NCI-H146 treated with DMSO at 0.1 percent for 48 hours (cell line): ENCODE measurements around the gene SLCO1C1.
"Not testable (repeated sequence)": the region's sequence is repeated elsewhere in the genome, so short reads cannot be mapped to it uniquely, and the experiment has no call there.

Experiments used
- DNase-seq: peaks from one replicate; lab custom pipeline; 2025; ENCODE audit not compliant: unreplicated experiment; lab: John Stamatoyannopoulos, UW

SLCO1C1 gene, protein sequence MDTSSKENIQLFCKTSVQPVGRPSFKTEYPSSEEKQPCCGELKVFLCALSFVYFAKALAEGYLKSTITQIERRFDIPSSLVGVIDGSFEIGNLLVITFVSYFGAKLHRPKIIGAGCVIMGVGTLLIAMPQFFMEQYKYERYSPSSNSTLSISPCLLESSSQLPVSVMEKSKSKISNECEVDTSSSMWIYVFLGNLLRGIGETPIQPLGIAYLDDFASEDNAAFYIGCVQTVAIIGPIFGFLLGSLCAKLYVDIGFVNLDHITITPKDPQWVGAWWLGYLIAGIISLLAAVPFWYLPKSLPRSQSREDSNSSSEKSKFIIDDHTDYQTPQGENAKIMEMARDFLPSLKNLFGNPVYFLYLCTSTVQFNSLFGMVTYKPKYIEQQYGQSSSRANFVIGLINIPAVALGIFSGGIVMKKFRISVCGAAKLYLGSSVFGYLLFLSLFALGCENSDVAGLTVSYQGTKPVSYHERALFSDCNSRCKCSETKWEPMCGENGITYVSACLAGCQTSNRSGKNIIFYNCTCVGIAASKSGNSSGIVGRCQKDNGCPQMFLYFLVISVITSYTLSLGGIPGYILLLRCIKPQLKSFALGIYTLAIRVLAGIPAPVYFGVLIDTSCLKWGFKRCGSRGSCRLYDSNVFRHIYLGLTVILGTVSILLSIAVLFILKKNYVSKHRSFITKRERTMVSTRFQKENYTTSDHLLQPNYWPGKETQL

DNA sequence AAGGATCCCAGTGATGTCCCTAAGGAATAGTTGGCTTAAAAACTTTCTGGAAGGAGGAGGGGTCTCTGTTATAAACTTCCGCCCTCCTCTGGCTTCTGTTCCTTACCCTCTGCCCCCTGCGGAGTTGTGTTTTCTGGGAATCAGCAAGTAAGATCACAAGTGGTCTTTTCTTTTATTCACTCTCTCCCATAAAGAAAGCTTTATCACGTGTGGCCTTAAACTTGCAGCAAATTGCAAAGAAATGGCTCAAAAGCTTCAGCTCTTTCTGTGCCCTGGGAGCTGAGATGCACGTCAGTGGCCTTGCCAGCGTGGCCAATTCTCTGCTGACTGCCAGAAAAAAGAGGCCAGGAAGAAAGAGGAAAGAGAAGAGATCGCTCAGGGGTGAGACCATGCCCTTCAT, at the start of gene SLCO1C1:
TSS of gene SLCO1C1 (plus strand) at position 101 of the 400 bp plus-strand sequence. CDS start 4,245 bp downstream, outside the sequence.
- no peak for DNase-seq

DNA sequence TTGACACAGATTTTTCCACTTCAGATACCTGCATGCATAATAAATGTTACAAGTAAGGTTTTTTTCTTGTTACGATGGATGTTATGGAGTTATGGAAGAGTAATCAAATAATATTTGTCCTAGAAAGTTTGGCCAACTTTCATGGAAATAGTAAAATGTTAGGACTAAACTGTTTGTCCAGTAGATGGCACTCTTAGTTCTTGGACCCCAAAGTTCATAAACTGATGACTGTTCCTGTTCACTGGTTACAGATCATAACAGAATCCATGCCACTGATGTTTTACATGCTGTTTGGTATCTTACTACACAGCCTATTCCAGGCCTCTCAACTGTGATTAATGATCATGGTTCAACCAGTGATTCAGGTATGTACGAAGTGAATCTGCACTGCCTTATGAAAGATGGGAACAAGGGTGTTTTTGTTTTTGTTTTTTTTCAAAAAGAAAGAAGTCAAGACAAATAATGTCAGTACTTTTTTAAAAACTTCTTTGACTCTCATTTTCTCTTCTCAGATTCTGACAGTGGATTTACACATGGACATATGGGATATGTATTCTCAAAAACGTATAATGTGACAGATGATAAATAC, 48.8 kb upstream of the SLCO1C1 start:
- peak; percentile 19 for DNase-seq

DNA sequence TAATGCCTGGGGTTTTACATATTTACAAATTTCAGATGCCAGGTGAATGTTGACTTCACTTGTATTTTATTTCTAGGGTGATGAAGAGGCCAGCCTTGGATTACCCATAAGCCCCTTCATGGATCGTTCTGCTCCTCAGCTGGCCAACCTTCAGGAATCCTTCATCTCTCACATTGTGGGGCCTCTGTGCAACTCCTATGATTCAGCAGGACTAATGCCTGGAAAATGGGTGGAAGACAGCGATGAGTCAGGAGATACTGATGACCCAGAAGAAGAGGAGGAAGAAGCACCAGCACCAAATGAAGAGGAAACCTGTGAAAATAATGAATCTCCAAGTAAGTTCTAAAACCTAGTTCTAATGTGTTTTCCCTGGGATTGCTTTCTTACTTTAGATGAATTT, 41.3 kb upstream of the SLCO1C1 start:
- no peak for DNase-seq

DNA sequence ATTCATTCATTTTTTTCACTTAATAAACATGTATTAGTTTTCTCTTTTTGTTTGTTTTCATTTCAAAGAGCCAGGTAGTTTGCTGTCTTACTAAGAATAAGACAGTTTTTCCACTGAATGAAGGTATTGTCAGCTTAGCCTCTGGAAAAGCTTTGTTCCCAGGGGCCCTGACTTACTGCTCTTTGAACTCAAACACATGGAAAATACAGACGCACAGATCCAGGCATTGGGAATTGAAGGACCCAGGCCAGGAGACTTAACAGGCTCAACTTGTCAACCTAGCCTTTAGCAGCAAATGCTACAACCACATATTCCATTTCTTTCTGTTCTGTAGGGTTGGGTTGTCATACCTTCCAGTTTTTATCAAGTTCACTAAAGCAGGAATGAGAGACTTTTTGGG, 38.5 kb upstream of the SLCO1C1 start:
- DNase-seq = no peak

DNA sequence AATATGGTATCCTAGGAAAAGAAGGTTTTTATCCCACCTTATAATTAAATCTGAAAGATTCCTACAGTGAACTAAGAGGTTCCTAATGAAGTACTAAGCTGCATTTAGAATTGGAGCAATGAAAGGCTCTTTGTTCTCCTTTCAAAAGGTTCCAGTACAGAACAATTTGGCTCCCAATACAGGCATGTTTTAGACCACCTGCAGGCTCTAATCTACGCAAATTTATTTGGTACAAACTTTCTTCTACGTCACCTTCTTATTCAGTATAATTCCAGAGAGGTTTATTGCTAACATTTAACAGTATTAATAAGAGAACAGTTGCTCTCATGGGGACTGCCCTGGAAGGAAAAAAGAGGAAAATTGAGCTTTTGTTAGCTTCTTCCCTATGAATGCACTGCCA, 37.6 kb upstream of the SLCO1C1 start:
- no peak for DNase-seq

DNA sequence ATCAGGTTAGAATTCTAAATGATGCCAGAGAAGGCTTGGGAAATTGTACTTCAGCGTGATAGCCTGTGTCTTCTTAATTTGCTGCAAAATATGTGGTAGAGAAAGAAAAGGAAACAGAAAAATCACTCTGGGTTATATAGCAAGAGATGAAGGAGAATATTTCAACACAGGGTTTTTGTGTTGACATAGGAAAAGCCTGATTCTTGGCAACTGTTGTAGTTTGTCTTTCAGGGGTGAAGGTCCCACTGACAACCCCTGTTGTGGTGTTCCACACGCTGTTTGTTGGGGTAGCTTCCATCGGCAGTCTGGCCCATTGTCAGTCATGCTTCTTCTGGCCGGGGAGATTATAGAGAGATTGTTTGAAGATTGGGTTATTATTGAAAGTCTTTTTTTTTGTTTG, 13.8 kb upstream of the SLCO1C1 start:
- no peak for DNase-seq

DNA sequence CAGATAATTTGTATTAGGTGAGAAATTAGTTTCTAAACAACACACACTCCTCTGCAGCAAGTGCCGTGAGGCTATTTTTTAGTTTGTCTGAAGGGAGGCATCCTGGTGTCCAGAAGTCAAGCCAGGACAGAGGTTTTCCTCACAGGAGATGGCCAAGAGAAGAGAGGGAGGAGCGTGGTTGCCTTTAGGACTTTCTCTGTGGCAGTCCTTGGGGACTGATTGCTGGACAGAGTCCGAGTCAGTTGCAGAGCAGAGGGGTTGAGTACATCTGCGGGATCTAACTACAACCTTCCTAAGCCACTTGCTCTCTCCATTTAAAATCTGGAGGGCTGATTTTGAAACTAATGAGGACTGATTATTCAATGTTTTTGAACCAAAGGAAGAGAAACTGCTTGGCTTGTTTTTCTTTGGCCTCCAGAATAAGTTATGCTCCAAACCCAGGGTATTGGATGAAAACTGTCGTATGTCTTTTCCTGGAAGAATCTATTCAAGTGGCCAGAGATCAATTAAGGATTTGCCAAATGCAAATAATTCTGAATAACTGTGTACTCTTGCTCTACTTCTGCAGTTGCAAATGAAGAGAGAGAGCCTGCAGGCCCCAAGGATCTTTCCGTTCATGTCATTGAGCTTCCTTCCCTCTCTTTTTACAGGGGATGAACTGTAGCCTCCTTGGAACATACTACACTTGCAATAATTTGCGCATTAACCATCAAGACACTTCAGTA, 1.2 kb downstream of the SLCO1C1 start:
- DNase-seq = no peak

DNA sequence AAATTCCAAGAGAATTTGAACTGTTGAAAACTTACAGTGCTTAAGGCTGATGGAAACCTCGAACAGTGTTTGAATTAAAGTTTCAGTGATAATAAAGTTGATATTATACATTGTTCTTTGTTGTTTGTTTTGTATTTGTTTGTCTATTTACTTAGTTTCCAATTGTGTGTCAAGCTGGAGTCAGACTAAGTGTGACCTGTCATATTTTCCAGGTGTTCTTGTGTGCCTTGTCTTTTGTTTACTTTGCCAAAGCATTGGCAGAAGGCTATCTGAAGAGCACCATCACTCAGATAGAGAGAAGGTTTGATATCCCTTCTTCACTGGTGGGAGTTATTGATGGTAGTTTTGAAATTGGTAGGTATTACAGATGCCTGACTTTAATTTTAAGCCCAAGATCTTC, 6.0 kb downstream of the SLCO1C1 start:
- DNase-seq = peak; percentile 7

DNA sequence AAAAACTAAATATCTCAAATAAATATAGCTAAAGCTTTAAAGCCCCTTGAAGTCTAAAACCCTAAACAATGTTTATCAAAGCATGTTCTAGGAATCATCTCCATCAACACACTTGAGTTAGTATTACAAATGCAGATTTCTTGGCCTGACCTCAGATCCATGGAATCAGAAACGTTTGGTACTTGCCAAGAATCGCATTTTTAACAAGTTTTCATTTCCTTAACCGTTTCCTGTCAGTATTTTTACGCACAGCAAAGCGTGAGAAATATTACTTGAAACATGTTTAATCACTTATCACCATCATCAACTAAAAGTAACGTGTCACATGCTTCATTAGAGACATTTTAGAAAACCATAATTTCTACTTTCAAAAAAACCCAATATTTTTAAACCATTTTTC, 9.7 kb downstream of the SLCO1C1 start:
- no peak for DNase-seq

DNA sequence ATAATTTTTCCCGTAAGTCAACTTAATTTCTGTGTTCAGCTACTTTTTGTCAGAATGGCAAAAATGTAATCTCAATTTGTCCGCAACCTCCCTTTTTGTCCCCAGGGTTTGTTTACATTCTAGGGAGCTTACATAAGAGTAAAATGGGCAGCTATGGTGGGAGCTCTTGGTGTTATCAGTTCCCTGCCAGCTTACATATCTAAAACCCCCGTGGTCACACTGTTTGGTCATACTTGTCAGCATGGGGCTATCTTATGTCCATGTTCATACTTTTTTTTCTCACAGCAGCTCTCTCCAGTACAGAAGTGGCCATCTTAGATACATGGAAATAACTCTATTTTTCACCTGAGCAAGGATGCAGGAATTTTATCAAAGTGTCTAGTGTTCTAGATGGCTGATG, 16.7 kb downstream of the SLCO1C1 start:
- DNase-seq = peak; percentile 49

DNA sequence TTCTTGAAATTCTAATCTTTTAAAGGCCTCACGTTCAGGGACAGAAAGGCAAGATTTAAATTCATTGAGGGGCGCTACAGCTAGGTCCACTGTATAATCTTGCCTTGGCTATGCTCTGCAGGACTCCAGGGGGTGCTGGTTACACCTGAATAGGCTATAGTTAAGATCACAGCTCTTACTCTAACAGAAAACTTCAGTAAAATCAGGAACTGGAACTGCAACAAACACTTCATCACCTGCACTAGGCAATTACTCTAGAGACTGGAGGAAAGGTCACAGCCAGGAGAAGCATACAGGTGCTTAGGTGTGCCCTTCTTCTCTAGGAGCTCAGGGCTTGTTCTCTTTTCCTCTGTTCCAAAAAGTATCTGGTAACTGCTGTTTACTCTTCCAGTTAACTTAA, 20.9 kb downstream of the SLCO1C1 start:
- DNase-seq = peak; percentile 40

DNA sequence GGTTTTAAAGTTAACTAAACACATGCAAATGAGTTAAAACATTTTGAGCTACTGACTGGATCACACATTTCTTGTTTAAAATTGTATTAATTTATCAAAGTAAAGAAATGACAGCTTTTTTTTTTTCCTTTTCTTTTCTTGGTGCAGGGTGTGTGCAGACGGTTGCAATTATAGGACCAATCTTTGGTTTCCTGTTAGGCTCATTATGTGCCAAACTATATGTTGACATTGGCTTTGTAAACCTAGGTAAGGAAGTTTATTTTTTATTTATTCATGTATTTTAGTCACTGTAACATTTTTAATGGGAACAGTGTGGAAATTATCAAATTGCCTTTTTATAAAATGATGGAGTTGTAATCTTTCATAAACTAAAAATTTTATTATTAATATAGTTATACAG, 21.9 kb downstream of the SLCO1C1 start:
- peak; percentile 33 for DNase-seq

DNA sequence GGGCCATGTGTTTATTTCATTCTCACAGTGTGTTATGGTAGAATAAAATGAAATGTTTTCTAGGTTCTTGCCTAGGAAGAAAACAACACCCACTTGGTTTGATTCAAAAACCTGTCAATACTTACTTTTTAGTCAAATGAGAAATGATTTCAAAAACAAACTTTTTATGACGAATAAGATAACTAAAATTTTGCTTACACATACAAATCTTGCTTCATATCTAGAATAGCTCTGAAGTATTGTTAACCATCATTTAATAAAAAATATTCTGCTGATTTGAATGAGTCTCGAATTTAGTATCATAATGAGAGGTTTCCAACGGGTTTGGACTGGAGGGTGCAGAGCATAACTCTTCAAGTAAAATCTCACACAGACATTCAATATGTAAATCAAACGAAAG, 23.2 kb downstream of the SLCO1C1 start:
- no peak for DNase-seq

DNA sequence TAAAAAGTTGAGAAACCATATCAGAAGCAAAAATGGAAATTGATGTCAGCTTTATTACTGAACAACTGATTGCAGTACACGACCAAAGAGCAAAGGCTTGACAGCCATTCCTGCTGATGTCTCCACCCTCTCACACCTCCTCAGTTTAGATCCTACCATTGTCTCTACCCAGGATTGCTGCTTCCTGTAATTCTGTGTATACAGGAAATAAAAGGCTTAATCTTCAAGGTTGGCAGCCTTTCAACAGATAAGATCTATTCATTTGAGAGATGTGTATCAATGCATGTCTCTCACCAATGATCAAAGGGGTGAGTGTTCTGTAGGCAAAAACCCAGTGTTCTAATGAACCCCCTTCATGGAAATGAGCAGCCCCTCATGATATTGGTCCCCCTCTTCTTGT, 27.0 kb downstream of the SLCO1C1 start:
- DNase-seq = no peak

DNA sequence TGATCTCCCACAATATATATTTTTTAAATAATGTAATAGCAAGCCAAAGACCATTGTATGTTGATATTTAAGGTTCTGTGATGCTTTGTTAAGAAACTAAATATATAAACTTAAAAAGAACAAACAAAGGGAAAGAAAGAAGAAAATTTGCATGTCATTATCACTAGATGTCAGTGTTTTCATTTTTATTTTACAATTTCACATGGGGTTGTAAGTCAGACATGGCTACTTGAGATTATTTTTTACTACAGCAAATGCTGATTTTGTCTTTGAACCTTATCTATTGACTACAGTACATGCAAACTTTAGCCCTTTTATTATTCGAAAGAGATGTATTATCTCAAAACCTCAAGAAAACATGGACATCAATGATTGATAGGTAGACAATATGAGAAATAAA, 36.1 kb downstream of the SLCO1C1 start:
- no peak for DNase-seq

DNA sequence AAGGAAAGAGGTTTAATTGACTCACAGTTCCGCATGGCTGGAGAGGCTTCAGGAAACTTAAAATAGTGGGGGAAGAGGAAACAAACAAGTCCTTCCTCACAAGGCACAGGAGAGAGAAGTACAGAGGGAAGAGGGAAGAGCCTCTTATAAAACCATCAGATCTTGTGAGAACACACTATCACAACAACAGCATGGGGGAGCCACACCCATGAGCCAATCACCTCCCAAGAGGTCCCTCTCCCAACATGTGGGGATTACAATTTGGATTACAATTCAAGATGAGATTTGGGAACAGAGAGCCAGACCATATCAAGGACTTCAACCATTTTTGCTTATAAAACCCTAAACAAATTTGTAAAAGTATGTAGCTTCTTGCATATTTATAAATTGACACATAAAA, 45.8 kb downstream of the SLCO1C1 start:
- DNase-seq = no peak

DNA sequence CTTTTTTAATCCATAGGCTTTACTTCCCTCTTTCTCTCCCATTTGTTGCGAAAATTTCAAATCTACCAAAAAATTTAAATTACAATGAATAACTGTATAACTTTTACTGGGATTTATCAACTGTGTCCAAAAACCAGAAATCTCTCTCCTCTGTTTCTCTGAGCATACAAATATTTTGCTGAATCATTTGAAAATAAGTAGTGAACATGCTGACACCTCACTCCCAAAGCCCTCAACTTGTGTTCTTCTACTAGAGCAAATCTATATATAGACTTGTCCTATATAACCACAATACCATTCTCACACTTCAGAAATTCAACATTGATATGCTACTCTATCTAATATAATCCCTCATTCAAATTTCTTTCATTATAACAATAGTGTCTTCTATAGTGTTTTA, 53.1 kb downstream of the SLCO1C1 start:
- no peak for DNase-seq

DNA sequence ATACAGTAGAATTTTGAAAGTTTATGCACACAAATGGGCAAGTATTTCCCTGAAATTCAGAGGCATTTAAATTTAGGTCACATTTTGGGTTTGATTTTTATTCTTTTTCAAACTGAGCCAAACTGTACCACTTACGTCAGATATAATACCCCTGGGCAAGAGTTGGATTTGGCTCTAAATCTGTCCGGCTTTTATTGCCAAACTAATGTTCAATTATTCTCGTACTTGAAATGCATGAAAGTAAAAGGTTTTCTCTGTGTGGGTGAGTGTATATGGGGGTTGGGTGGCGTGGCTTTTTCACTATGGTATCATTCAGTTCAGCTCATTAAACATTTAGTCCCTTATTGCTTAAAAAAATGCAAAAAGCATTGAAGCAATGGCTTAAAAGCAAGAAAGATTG, 55.9 kb downstream of the SLCO1C1 start:
- DNase-seq = no peak

DNA sequence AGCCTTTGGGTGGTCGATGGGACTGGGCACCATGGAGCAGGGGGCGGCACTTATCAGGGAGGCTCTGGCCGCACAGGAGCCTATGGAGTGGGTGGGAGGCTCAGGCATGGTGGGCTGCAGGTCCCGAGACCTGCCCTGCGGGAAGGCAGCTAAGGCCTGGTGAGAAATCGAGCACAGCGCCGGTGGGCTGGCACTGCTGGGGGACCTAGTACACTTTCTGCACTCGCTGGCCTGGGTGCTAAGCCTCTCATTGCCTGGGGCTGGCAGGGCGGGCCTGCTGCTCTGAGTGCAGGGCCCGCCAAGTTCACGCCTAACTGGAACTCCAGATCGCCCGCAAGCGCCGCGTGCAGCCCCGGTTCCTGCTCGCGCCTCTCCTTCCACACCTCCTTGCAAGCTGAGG, 82.3 kb downstream of the SLCO1C1 start:
- no peak for DNase-seq

DNA sequence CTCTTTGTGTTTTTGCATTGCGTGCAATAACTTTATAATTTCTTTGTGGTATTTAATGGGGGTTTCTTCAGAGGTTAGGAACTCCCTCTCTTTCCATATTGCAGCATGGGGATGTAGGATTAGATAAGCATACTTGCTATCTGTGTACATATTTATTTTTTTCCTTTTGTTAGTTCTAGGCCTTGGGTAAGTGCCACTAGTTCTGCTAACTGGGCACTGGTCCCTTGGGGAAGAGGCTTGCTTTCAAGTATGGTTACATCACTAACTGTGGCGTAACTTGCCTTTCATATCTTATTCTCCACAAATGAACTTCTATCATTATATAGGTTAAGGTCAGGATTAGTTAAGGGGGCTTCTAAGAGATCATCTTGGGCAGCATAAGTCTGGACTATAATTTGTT, 83.8 kb downstream of the SLCO1C1 start:
- no peak for DNase-seq

DNA sequence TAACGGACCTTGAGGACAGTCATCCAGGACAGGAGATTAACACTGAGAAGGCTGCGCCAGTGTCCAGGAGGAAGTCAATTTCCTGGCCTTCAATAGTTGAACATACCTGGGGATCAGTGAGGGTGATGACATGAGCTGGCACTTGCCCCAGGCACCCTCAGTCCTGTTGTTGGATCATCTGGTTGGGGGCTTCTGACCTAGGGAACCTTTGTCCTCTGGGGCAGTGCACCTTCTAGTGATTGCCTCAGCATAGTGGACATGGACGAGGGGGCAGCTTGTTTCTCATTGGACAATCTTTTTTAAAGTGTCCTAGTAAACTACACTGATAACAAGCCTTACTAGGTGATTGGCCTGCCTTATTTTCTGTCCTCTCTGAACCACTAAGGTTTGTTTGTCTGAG, 84.8 kb downstream of the SLCO1C1 start:
- DNase-seq = not testable (repeated sequence)
